ENCODE results near the gene GNB3. TPM values are rescaled to one million over a fixed set of nuclear protein-coding genes. Genes with fewer than 3 reads are reported as not detected.
A peak's percentile ranks its signal among the peaks of the same experiment; 100 is the strongest.

The GNB3 gene
- total and polyA plus RNA-seq, 4 donors, result 2.5 to 27.0 (median 8.5) TPM

DNA sequence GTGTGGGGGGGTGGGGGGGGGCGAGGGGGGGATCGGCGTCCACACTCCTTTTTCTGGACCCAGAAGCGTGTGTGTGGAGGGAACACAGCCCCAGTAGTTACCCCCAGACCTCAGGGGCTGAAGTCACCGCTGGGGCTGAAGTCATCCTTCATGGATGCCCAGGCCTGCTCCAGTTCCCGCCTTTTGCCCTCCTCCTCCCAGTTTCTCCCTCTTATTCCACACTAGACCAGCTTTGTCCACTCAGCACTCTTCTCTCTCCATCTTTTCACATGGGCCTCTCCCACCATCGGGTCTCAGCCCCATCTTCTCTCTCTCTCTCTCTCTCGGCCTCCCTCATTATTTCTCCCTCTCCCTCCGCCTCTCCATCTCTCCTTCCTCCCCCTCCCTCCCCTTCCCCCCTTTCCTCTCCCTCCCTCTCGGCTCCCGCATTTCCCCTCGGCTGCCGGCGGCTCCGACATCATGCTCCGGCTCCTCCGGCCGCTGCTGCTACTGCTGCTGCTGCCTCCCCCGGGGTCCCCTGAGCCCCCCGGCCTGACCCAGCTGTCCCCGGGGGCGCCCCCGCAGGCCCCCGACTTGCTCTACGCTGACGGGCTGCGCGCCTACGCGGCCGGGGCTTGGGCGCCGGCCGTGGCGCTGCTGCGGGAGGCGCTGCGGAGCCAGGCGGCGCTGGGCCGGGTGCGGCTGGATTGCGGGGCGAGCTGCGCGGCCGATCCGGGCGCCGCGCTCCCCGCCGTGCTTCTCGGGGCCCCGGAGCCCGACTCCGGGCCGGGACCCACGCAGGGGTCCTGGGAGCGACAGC, 12.5 kb upstream of the GNB3 start, which contains the start of gene P3H3:
P3H3 (plus strand) TSS at position 426 of the 799 bp plus-strand sequence; CDS start at position 460, 34 bp downstream.
- peaks cover 68% of the 10 kb centered on the region for H3K4me1 ChIP-seq (ENCODE audit: control insufficient read depth, insufficient read depth, low read length)

DNA sequence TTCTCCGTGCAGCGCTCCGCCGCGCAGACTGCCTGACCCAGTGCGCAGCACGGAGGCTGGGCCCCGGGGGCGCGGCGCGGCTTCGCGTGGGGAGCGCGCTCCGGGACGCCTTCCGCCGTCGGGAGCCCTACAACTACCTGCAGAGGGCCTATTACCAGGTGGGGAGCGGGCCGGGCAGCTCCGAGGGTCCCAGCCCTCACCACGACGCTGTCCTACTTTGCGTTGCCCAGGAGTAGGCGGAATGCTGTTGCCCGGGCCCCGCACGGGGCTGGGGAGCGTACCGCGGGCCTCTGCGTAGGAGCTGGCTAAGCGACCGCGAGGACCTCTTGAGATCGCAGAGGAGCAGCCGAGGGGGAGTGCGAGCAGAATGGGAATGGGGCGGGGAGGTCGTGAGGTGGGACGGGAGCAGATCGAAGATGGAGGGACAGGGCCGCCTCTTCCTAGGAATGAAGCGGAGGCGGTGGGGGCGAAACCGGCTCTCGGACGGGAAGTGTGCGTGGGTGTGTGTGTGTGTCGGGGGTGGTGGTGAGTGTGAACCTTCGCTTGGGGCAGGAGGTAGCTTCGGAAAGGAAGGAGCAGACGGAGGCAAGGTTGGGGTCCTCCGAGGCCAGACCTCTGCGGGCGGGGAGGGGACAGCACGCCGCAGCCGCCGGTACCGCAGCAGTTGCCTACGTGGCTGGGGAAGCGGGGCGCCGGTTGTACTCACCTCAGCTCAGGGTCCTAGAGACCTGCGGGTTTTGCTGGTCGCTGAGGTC, 11.8 kb upstream of the GNB3 start:
- peaks cover 66% of the 10 kb centered on the region for H3K36me3 ChIP-seq (ENCODE audit: control insufficient read depth, insufficient read depth, low read length)

More for the DNA sequence above, 12.5 kb upstream of the GNB3 start, which contains the start of gene P3H3:
- peak within 1 kb of the TSS; percentile 75 for H3K4me3 ChIP-seq (ENCODE audit: low read depth, low read length)
- H3K9me3 ChIP-seq (ENCODE audit: control insufficient read depth, insufficient read depth, low read length), result no peaks in the 10 kb centered on the region
- no peaks in the 10 kb centered on the region for H3K27me3 ChIP-seq (ENCODE audit: control insufficient read depth, insufficient read depth, low read length)
- peaks cover 65% of the 10 kb centered on the region for H3K36me3 ChIP-seq (ENCODE audit: control insufficient read depth, insufficient read depth, low read length)
- DNase-seq (ENCODE audit: low read depth in 4 of 6, low spot score in 6 of 6), result peak in 3 of 6 donors; percentile 42 to 92 (median 88)
- under 1% methylated on average over 55 of the region's 60 CpGs for WGBS (ENCODE audit: insufficient coverage)
- H3K27ac ChIP-seq (ENCODE audit: low read depth, low read length), result peak within 1 kb of the TSS; percentile 84

DNA sequence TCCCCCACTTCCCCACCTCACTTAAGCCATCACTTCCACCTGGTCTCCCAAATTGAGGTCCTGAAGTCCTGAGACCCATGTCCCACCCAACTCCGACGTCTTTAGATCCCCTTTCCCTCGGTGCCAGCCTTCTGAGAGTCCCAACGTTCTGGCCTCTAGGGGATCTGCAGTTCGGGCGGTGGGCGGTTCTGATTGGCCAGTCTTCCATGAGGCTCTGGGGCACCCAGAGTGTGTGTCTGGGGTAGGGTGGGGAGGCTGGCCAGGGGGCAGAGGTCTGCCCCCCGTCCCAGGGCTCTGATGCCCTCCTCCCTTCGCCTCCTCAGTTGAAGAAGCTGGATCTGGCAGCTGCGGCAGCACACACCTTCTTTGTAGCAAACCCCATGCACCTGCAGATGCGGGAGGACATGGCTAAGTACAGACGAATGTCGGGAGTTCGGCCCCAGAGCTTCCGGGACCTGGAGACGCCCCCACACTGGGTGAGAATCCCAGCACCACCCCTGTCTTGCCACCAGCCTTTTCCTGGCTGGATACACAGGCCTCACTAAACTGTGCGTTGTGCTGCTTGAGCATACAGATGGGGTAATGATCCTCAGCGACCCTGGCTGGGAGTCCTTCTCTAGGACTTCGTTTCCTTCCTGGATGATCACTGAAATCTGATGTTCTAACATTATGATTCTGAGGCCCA, 11.0 kb upstream of the GNB3 start:
- 26% methylated on average over 14 of the region's 19 CpGs for WGBS (ENCODE audit: insufficient coverage)
- peak overlapping the region; percentile 75 for H3K4me3 ChIP-seq (ENCODE audit: low read depth, low read length)
- H3K27me3 ChIP-seq (ENCODE audit: control insufficient read depth, insufficient read depth, low read length), result no peaks in the 10 kb centered on the region
- peaks cover 53% of the 10 kb centered on the region for H3K4me1 ChIP-seq (ENCODE audit: control insufficient read depth, insufficient read depth, low read length)
- DNase-seq (ENCODE audit: low read depth in 4 of 6, low spot score in 6 of 6), result no peak
- peaks cover 64% of the 10 kb centered on the region for H3K36me3 ChIP-seq (ENCODE audit: control insufficient read depth, insufficient read depth, low read length)
- H3K27ac ChIP-seq (ENCODE audit: low read depth, low read length), result peak overlapping the region; percentile 77
- H3K9me3 ChIP-seq (ENCODE audit: control insufficient read depth, insufficient read depth, low read length), result no peaks in the 10 kb centered on the region

More for the DNA sequence above, 11.8 kb upstream of the GNB3 start:
- Histone ChIP-seq H3K27me3 (ENCODE audit: control insufficient read depth, insufficient read depth, low read length) (no peaks in the 10 kb centered on the region), H3K27ac (ENCODE audit: low read depth, low read length) (peak overlapping the region; percentile 77), H3K4me3 (ENCODE audit: low read depth, low read length) (peak overlapping the region; percentile 75), H3K9me3 (ENCODE audit: control insufficient read depth, insufficient read depth, low read length) (no peaks in the 10 kb centered on the region), H3K4me1 (ENCODE audit: control insufficient read depth, insufficient read depth, low read length) (peaks cover 60% of the 10 kb centered on the region)
- WGBS (ENCODE audit: insufficient coverage), result under 1% methylated on average over 71 of the region's 71 CpGs
- DNase-seq (ENCODE audit: low read depth in 4 of 6, low spot score in 6 of 6), result peak in 3 of 6 donors; percentile 27 to 89 (median 83)

DNA sequence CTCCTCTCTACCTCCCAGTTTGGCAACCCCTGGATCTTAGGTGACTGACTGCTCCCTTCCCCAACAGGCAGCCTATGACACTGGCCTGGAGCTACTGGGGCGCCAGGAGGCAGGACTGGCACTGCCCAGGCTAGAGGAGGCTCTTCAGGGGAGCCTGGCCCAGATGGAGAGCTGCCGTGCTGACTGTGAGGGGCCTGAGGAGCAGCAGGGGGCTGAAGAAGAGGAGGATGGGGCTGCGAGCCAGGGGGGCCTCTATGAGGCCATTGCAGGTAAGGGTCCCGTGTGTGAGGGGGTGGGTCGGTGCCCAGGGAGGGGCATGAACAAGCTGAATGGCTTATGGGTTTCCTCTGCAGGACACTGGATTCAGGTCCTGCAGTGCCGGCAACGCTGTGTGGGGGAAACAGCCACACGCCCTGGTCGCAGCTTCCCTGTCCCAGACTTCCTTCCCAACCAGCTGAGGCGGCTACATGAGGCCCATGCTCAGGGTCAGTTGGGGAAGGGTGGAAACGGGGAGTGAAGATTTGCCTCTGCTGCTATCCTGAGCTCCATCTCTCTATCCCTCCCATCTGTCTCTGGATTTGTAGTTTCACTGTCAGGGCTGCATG, 10.3 kb upstream of the GNB3 start:
- Histone ChIP-seq H3K27ac (ENCODE audit: low read depth, low read length) (no peak overlapping the region), H3K9me3 (ENCODE audit: control insufficient read depth, insufficient read depth, low read length) (no peaks in the 10 kb centered on the region), H3K4me1 (ENCODE audit: control insufficient read depth, insufficient read depth, low read length) (peaks cover 46% of the 10 kb centered on the region), H3K36me3 (ENCODE audit: control insufficient read depth, insufficient read depth, low read length) (peaks cover 58% of the 10 kb centered on the region), H3K4me3 (ENCODE audit: low read depth, low read length) (no peak overlapping the region), H3K27me3 (ENCODE audit: control insufficient read depth, insufficient read depth, low read length) (no peaks in the 10 kb centered on the region)
- 93% methylated on average over 9 of the region's 11 CpGs for WGBS (ENCODE audit: insufficient coverage)
- DNase-seq (ENCODE audit: low read depth in 4 of 6, low spot score in 6 of 6), result no peak

- Histone ChIP-seq H3K27ac (ENCODE audit: low read depth, low read length) (no peak overlapping the region), H3K27me3 (ENCODE audit: control insufficient read depth, insufficient read depth, low read length) (no peaks in the 10 kb centered on the region), H3K4me1 (ENCODE audit: control insufficient read depth, insufficient read depth, low read length) (peaks cover 40% of the 10 kb centered on the region), H3K4me3 (ENCODE audit: low read depth, low read length) (no peak overlapping the region), H3K9me3 (ENCODE audit: control insufficient read depth, insufficient read depth, low read length) (no peaks in the 10 kb centered on the region), H3K36me3 (ENCODE audit: control insufficient read depth, insufficient read depth, low read length) (peaks cover 57% of the 10 kb centered on the region)
- 98% methylated on average over 5 of the region's 6 CpGs for WGBS (ENCODE audit: insufficient coverage)
- no peak for DNase-seq (ENCODE audit: low read depth in 4 of 6, low spot score in 6 of 6)
Observed at GRCh38 chr12:6830999-6831398, 9.7 kb upstream of the GNB3 start.

- Histone ChIP-seq H3K4me1 (ENCODE audit: control insufficient read depth, insufficient read depth, low read length) (peaks cover 35% of the 10 kb centered on the region), H3K27ac (ENCODE audit: low read depth, low read length) (no peak overlapping the region), H3K27me3 (ENCODE audit: control insufficient read depth, insufficient read depth, low read length) (no peaks in the 10 kb centered on the region), H3K9me3 (ENCODE audit: control insufficient read depth, insufficient read depth, low read length) (no peaks in the 10 kb centered on the region), H3K36me3 (ENCODE audit: control insufficient read depth, insufficient read depth, low read length) (peaks cover 56% of the 10 kb centered on the region), H3K4me3 (ENCODE audit: low read depth, low read length) (no peak overlapping the region)
- no peak for DNase-seq (ENCODE audit: low read depth in 4 of 6, low spot score in 6 of 6)
- 90% methylated on average over 12 of the region's 12 CpGs for WGBS (ENCODE audit: insufficient coverage)
Observed at GRCh38 chr12:6831450-6831995, 9.2 kb upstream of the GNB3 start.

DNA sequence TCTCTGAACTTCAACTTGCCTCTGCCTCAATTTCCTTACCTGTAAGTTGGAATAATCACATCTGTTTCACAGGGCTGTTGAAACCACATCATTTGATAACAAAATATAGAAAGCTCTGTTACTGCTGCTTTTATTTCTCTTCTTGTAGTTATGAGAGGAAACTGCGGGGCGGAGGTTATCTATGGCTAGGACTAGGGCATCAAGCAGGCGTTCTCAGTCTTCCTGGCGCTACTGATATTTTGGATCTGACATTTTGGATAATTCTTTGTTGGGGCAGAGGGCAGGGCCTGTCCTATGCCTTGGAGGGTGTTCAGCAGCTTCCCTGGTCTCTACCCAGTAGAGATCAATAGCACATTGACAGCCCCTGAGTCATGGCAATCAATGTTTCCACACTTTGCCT, 8.6 kb upstream of the GNB3 start:
- DNase-seq (ENCODE audit: low read depth in 4 of 6, low spot score in 6 of 6), result no peak
- WGBS (ENCODE audit: insufficient coverage), result 100% methylated on average over 3 of the region's 4 CpGs
- Histone ChIP-seq H3K36me3 (ENCODE audit: control insufficient read depth, insufficient read depth, low read length) (peaks cover 56% of the 10 kb centered on the region), H3K4me1 (ENCODE audit: control insufficient read depth, insufficient read depth, low read length) (peaks cover 29% of the 10 kb centered on the region), H3K4me3 (ENCODE audit: low read depth, low read length) (no peak overlapping the region), H3K9me3 (ENCODE audit: control insufficient read depth, insufficient read depth, low read length) (no peaks in the 10 kb centered on the region), H3K27me3 (ENCODE audit: control insufficient read depth, insufficient read depth, low read length) (no peaks in the 10 kb centered on the region), H3K27ac (ENCODE audit: low read depth, low read length) (no peak overlapping the region)

DNA sequence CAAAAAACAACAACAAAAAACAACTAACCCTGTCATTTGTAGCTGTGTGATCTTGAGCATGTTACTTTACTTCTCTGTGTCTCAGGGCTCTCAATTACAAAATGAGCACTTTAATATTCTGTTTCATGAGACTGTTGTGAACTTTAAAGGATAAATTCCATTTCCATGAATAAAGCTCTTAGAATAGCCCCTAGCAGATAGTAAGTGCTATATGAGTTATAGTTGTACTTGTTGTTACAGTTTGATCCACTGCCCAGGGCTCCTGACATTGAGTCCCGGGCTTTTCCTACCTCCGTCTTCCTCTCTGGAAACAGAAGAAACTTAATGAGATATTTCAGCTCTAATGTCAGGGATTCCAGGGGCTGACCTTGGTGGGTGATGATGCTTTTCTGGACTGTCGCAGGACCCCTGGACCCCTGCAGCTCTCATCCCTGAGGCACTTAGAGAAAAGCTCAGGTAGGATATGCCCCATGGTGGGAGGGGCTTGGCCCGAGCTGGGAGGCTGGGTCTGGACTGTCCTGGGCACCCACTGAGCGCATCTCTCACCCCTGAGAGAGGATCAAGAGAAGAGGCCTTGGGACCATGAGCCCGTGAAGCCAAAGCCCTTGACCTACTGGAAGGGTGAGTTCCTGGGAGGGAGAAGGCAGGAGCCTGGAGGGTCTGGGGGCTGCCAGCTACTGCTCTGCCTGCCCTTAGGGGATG, 7.4 kb upstream of the GNB3 start:
- no peaks in the 10 kb centered on the region for H3K27me3 ChIP-seq (ENCODE audit: control insufficient read depth, insufficient read depth, low read length)
- H3K4me3 ChIP-seq (ENCODE audit: low read depth, low read length), result no peak overlapping the region
- H3K4me1 ChIP-seq (ENCODE audit: control insufficient read depth, insufficient read depth, low read length), result peaks cover 19% of the 10 kb centered on the region
- H3K36me3 ChIP-seq (ENCODE audit: control insufficient read depth, insufficient read depth, low read length), result peaks cover 68% of the 10 kb centered on the region
- 95% methylated on average over 4 of the region's 6 CpGs for WGBS (ENCODE audit: insufficient coverage)
- DNase-seq (ENCODE audit: low read depth in 4 of 6, low spot score in 6 of 6), result no peak
- H3K9me3 ChIP-seq (ENCODE audit: control insufficient read depth, insufficient read depth, low read length), result no peaks in the 10 kb centered on the region
- no peak overlapping the region for H3K27ac ChIP-seq (ENCODE audit: low read depth, low read length)

Measured in spinal cord (tissue), 10 donors.